ENCODE data around the gene GRM7.

Gene GRM7

DNA sequence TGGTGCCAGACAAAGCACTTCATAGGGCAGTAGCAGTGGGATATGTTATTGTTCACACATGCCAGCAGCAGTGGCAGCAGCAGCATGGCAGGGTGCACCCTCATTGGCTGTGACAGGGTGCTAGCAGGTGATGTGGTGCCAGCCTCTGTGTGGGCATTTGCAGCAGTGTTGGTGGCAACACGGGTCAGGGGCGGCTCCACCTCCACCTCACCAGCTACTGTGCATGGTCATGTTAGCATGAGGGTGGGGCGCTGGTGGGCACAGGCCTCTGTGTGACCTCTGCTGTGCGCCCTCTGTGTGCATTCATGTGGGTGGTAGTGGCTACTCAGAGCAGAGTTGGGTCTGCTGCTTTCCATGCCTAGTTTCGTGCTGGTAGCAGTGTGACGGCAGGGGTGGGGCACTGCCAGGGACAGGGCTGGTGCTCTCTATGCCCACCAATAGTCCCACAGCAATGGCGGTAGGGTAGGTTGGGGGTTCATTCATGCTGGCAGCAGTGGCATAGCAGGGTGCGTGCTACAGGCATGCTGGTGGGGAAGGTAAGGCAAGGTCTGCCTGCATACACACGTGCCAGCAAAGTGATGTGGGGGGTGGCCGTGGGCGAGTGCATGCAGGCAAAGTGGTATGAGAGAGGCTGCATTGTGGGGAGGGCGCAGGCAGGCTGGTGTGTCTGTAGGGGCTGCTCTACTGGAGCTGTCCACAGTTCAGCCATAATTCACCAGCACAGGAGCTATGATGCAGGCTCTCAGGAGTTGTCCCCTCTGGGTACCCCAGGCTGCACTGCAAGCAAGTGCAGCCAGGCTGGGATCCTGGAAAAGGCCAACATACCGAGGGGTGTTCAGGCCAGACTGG, 402.7 kb downstream of the GRM7 start:
- Histone ChIP-seq H3K4me1 (ENCODE audit: insufficient read depth, low read length) (no peaks in the 10 kb centered on the region), H3K9ac (ENCODE audit: low read depth, low read length) (no peak overlapping the region), H3K36me3 (ENCODE audit: insufficient read depth, low read length) (no peaks in the 10 kb centered on the region), H3K9me3 (ENCODE audit: control insufficient read depth, insufficient read depth, low read length) (no peaks in the 10 kb centered on the region)

DNA sequence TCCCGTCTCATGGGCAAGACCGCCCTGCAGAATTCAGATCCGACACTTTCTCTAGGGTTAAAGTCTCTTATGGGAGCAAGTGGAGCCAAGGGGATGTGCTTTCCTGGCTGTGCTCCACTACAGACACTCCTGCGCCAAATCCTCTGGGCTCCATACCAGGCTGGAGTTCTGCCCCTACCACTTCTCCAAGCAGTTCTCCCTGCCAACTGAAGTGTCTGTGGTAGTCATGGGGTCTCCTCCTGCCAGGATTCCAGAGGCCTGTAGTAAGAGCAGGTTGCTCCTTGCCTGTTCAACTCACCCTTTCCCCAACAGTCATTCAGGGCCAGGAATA, 403.2 kb downstream of the GRM7 start:
- Histone ChIP-seq H3K36me3 (ENCODE audit: insufficient read depth, low read length) (no peaks in the 10 kb centered on the region), H3K9ac (ENCODE audit: low read depth, low read length) (no peak overlapping the region), H3K9me3 (ENCODE audit: control insufficient read depth, insufficient read depth, low read length) (no peaks in the 10 kb centered on the region), H3K4me1 (ENCODE audit: insufficient read depth, low read length) (no peaks in the 10 kb centered on the region)

DNA sequence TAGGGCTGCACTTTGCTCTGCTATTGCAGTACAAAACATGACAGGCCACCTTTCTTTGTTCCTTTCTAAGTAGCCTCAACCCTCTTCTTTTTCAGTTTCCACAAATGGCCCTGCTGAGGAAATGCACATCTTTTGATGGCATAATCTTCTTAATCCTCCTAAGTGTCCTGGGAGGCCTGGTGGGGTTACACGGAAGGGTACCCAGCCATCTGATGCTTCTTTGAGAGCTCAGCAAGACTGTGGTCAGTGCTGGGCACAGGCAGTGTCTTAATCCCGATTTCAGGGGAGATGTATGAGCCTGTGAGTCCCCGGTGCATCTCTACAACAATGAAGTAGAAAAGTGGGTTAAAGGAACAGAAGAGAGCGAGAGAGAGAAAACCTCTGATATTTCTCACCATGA, 404.8 kb downstream of the GRM7 start:
- Histone ChIP-seq H3K9me3 (ENCODE audit: control insufficient read depth, insufficient read depth, low read length) (no peaks in the 10 kb centered on the region), H3K9ac (ENCODE audit: low read depth, low read length) (no peak overlapping the region), H3K36me3 (ENCODE audit: insufficient read depth, low read length) (no peaks in the 10 kb centered on the region), H3K4me1 (ENCODE audit: insufficient read depth, low read length) (no peaks in the 10 kb centered on the region)

DNA sequence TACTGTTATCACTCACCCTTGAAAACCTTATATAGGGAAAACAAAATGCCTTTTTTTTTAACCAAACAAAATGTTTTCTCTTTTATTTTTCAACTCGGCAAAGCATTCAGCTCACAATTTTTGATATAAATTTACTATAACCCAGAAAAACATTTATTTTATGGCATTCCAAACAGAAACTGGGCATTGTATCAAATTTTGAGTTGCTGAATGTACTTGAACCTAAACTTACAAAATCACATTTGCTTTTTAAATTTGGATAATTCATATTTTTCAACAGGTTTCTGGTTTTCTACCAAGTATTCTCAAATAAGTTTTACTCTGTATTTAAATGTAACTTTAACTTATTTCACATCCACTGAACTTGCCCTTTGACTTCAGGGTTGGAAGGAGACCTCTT, 405.6 kb downstream of the GRM7 start:
- Histone ChIP-seq H3K9ac (ENCODE audit: low read depth, low read length) (no peak overlapping the region), H3K4me1 (ENCODE audit: insufficient read depth, low read length) (no peaks in the 10 kb centered on the region), H3K9me3 (ENCODE audit: control insufficient read depth, insufficient read depth, low read length) (no peaks in the 10 kb centered on the region), H3K36me3 (ENCODE audit: insufficient read depth, low read length) (no peaks in the 10 kb centered on the region)

DNA sequence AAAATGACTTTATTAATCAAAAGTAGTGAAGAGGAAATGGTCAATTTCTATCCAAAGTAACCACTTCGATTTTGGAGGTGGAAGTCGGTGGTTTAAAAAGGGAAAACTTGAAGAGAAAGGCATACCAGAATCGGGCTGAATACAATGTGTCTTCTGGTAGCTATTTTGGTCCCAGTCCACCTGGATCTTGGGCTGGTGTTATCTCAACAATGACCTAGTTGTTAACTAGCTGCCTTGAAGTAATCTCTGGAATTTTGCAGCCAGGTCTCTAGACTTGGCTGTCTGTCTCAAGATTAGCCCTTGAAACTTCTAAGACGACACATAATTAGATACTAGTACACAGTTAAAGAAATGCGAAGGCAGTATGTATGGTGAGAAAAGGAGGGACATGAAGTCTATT, 409.8 kb downstream of the GRM7 start:
- H3K4me1 ChIP-seq (ENCODE audit: insufficient read depth, low read length): no peaks in the 10 kb centered on the region
- H3K36me3 ChIP-seq (ENCODE audit: insufficient read depth, low read length): no peaks in the 10 kb centered on the region
- no peaks in the 10 kb centered on the region for H3K9me3 ChIP-seq (ENCODE audit: control insufficient read depth, insufficient read depth, low read length)
- H3K9ac ChIP-seq (ENCODE audit: low read depth, low read length): no peak overlapping the region

DNA sequence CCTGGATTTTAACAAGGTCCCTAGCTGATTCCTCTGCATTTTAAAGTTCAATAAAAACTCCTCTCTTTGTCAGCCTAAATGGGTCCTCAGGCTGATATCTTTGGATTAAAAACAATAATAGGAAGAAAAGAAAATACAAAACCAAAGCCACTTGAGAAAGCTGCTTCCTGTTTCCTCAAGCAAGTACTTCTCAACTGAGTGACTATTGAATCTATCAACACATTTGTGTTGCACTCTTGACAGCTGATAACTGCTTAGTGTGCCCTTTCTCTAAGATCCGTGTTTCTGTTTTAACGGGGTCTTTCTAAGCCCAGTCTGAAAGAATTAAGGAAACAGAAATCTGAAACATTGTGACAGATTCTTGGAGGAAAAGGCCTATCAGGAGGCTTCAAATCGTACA, 410.7 kb downstream of the GRM7 start:
- H3K9me3 ChIP-seq (ENCODE audit: control insufficient read depth, insufficient read depth, low read length): no peaks in the 10 kb centered on the region
- H3K36me3 ChIP-seq (ENCODE audit: insufficient read depth, low read length): no peaks in the 10 kb centered on the region
- H3K9ac ChIP-seq (ENCODE audit: low read depth, low read length): no peak overlapping the region
- H3K4me1 ChIP-seq (ENCODE audit: insufficient read depth, low read length): no peaks in the 10 kb centered on the region

DNA sequence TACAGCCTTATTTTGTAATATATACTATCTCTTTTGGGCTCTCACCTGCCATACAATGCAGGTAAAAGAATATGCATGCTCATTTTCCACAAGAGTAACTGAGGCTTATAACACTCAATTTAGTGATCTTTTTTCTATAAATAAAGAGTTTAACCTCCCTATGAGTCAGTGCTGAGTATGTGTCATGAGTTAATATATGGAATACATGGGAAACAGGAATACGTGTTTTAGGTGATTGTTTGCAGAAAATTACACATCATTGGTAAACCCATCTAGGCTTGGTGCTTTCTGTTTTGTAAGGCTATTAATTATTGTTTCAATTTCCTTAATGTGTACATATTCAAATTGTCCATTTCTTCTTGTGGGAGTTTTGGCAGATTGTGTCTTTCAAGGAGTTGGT, 411.3 kb downstream of the GRM7 start:
- H3K9ac ChIP-seq (ENCODE audit: low read depth, low read length): no peak overlapping the region
- no peaks in the 10 kb centered on the region for H3K9me3 ChIP-seq (ENCODE audit: control insufficient read depth, insufficient read depth, low read length)

DNA sequence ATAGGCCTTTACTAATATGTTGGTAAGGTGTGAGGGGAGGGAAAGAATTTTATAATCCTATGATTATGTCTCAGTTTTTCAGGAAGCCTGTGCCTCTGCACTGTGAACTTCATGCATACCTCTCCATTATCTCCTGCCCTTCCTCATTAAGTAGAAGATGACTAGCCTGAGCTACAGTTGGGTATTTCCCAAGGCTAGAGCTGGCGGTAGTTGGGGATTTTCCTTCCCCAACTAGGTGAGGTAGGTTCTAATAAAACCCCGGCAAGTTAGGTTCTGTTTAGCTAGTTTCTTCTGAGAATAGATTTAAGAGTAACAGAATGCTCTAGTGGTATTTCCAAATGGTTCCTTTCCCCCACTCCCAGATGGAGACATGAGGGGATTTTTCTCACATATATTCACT, 414.5 kb downstream of the GRM7 start:
- no peaks in the 10 kb centered on the region for H3K4me1 ChIP-seq (ENCODE audit: insufficient read depth, low read length)
- H3K36me3 ChIP-seq (ENCODE audit: insufficient read depth, low read length): no peaks in the 10 kb centered on the region
- H3K9me3 ChIP-seq (ENCODE audit: control insufficient read depth, insufficient read depth, low read length): no peaks in the 10 kb centered on the region
- H3K9ac ChIP-seq (ENCODE audit: low read depth, low read length): no peak overlapping the region

More for the DNA sequence above, 411.3 kb downstream of the GRM7 start:
- Histone ChIP-seq H3K36me3 (ENCODE audit: insufficient read depth, low read length) (no peaks in the 10 kb centered on the region), H3K4me1 (ENCODE audit: insufficient read depth, low read length) (no peaks in the 10 kb centered on the region)

DNA sequence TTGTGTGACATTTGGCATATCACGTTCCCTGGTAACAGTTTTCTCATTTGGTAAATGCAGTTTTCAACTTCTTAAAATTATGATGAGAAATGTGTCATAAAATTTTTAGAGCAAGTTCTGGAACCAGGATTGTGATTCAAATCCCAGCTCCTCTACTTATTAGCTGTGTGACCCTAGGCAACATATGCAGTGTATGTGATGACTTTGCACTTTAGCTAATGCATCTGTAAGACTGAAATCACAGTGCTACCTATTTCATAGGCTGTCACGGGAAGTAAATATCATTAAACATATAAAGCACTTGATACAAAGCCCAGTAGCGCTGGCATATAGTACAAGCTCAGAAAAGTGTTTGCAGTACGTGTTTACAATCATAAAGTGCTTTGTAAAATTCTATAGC, 419.4 kb downstream of the GRM7 start:
- no peaks in the 10 kb centered on the region for H3K36me3 ChIP-seq (ENCODE audit: insufficient read depth, low read length)
- H3K9ac ChIP-seq (ENCODE audit: low read depth, low read length): no peak overlapping the region
- no peaks in the 10 kb centered on the region for H3K9me3 ChIP-seq (ENCODE audit: control insufficient read depth, insufficient read depth, low read length)
- no peaks in the 10 kb centered on the region for H3K4me1 ChIP-seq (ENCODE audit: insufficient read depth, low read length)

DNA sequence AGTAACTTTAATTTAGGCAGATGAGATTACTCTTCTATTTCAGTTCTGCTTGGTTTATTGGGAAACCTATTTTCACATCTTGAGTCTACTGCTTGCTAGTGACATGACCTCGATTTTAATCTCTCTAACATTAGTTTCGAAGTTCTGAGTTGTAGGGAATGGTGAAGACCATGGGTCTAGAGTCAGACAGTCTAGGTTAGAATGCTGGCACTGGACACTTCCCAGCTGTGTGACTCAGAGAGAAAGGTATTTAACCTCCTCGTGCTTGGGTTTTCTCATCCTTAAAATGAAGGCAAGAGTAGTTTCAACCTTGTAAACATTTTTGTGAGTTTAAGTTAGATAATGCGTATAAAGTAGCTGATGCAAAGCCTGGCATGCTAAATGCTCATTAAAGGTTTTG, 422.1 kb downstream of the GRM7 start:
- H3K36me3 ChIP-seq (ENCODE audit: insufficient read depth, low read length): no peaks in the 10 kb centered on the region
- no peaks in the 10 kb centered on the region for H3K9me3 ChIP-seq (ENCODE audit: control insufficient read depth, insufficient read depth, low read length)

DNA sequence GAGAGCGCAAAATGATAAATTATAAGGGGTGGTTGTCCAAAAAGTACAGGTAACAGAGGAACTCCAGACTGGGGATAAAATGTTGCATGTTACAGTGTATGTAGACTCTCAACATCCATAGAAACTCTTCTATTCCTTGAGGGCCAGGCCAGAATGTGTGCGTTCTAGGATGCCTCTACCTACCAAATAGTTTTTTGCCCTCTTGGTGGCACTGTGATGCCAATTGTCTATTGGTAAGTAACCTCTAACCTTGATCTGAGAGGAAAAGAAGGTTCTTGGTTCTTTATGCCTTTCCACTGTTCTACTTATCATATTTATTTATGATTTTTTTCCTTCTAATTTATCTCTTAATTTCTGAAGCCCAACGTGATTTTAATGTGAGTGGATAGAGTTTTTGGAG, 424.6 kb downstream of the GRM7 start:
- peaks cover 3% of the 10 kb centered on the region; the same call in 1 of the 2 replicates for H3K4me1 ChIP-seq (ENCODE audit: insufficient read depth, low read length)
- no peaks in the 10 kb centered on the region for H3K36me3 ChIP-seq (ENCODE audit: insufficient read depth, low read length)
- H3K9ac ChIP-seq (ENCODE audit: low read depth, low read length): no peak overlapping the region
- no peaks in the 10 kb centered on the region for H3K9me3 ChIP-seq (ENCODE audit: control insufficient read depth, insufficient read depth, low read length)

More for the DNA sequence above, 422.1 kb downstream of the GRM7 start:
- Histone ChIP-seq H3K9ac (ENCODE audit: low read depth, low read length) (no peak overlapping the region), H3K4me1 (ENCODE audit: insufficient read depth, low read length) (peaks cover 3% of the 10 kb centered on the region; the same call in 1 of the 2 replicates)

DNA sequence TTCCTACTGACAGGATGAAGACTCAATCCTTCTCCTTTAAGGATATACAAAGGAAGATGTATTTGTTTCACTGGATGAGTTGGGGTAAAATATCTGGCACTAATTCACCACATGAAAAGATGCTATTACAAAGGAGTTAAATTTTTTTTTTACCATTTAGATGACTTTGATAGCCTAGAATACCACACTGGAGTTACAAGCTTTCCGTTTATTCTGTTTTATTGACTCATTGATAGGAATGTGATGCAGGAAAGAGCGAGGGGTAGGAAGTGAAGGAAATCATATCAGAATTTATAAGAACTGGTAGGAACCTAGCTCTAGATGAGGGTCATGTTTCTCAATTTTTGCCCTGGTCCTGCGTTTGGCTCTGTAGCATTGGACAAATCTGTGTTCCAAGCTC, 427.2 kb downstream of the GRM7 start:
- Histone ChIP-seq H3K4me1 (ENCODE audit: insufficient read depth, low read length) (peaks cover 3% of the 10 kb centered on the region; the same call in 1 of the 2 replicates), H3K9ac (ENCODE audit: low read depth, low read length) (no peak overlapping the region), H3K36me3 (ENCODE audit: insufficient read depth, low read length) (no peaks in the 10 kb centered on the region), H3K9me3 (ENCODE audit: control insufficient read depth, insufficient read depth, low read length) (no peaks in the 10 kb centered on the region)

DNA sequence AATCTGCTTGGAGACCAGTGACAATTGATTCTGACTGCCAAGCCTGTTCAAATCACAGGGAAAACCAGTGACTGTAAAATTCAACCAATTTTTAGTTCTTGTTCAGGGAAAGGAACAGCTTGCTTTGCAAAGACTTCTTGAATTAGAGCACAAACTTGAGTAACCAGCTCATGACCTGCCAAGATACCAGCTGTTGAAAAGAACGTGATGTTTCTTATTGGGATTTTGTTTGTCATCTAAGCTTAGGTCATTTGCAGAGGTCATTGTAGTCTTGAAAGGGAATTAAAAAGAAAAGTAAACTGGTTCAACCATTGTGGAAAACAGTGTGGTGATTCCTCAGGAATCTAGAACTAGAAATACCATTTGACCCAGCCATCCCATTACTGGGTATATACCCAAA, 428.2 kb downstream of the GRM7 start:
- Histone ChIP-seq H3K9me3 (ENCODE audit: control insufficient read depth, insufficient read depth, low read length) (no peaks in the 10 kb centered on the region), H3K36me3 (ENCODE audit: insufficient read depth, low read length) (no peaks in the 10 kb centered on the region), H3K4me1 (ENCODE audit: insufficient read depth, low read length) (peaks cover 3% of the 10 kb centered on the region; the same call in 1 of the 2 replicates), H3K9ac (ENCODE audit: low read depth, low read length) (no peak overlapping the region)

DNA sequence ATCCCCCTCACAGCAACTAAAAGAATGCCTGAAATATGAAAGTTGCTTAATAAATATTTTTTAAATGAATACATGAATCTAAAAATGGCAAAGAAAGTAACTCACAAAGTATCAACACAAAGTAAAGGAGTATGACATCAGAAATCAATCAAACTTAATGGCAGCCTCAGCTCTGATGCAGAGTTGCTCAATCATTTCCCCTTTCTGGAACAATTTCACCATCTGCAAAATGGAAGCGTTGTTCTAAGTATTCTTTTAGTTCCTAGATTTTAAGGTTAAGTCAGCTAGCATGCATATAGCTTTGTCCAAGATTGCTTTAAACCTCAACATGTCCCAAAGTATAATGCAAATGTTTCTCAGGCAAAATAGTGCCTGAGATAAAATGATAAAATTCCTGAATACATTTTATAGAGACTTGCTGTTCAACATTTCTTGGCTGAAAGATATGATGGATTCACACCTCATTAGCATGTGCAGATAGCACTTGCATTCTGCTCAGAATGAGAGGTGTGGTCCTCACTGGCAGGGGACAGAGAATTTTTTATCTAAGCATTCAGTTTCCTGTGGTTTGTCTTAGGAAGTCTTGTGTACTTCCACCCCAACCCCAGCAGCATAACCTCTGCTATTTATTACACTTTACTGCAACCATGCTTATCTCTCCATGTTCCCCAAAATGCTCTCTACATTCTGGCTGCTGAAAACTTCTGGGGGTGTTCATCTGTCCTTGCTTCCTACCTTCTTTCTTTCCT, 429.3 kb downstream of the GRM7 start:
- Histone ChIP-seq H3K36me3 (ENCODE audit: insufficient read depth, low read length) (no peaks in the 10 kb centered on the region), H3K9ac (ENCODE audit: low read depth, low read length) (no peak overlapping the region), H3K9me3 (ENCODE audit: control insufficient read depth, insufficient read depth, low read length) (no peaks in the 10 kb centered on the region), H3K4me1 (ENCODE audit: insufficient read depth, low read length) (peaks cover 3% of the 10 kb centered on the region; the same call in 1 of the 2 replicates)

DNA sequence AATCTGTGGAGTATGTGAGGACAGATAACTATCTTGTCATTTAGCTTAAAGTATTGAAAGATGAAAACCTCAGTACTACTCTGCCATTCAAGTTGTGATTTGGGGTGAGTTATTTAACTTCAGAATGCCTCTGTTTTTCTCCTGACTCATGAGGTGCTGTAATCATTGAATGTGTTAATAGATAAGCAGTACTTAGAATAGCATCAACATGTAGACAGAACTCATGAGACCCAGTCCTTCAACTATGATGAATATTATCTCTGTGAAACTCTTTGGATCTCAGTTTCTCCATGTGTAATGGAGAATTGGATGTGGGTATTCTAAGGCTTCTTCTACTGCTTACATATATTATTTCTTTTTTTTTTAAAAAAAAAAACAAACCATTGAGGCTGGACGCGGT, 431.4 kb downstream of the GRM7 start:
- Histone ChIP-seq H3K4me1 (ENCODE audit: insufficient read depth, low read length) (no peaks in the 10 kb centered on the region; the same call in 1 of the 2 replicates), H3K9me3 (ENCODE audit: control insufficient read depth, insufficient read depth, low read length) (no peaks in the 10 kb centered on the region)

More for the DNA sequence above, 431.4 kb downstream of the GRM7 start:
- H3K9ac ChIP-seq (ENCODE audit: low read depth, low read length): no peak overlapping the region
- no peaks in the 10 kb centered on the region for H3K36me3 ChIP-seq (ENCODE audit: insufficient read depth, low read length)
